ENCODE measurements around the gene COL5A1.

COL5A1 gene

DNA sequence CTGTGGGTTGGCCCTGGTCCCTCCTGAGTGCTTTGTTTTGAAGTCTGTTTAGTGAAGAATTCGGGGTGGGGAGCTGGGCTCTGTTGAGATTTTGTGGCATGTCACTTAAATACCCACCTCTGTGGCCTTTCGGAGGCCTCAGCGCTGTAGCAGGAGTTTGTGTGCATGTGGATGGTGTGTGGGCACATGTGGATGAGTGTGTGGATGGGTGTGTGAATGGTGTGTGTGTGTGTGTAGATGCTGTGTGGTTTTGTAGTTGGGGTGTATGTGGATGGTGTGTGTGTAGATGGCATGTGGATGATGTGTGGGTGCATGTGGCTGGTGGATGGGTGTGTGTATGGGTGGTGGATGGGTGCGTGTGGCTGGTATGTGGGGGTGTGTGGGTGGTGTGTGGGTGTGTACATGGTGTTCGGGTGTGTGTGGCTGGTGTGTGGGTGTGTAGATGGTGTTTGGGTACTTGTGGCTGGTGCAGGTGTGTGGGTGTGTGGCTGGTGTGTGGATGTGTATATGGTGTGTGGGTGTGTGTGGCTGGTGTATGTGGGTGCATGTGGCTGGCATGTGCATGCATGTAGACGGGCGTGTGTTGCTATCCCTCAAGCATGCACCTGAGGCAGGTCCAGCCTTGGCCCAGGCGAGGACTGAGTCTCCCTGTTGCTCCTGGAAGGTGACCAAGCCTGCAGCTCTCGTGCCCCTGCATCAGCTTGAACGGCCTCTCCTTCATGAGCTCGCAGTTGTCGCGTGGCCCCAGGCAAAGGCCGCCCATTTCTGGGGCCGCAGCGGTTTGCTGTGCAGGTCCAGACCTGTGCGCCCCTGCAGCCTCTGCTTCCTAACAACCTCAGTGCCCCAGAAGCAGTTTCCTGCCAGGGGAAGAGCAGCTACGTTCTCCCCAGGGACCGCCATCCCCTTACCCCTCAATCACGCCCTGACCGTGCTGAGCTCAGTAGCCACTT, 185.0 kb downstream of the COL5A1 start:
- no peak for FAIRE-seq

DNA sequence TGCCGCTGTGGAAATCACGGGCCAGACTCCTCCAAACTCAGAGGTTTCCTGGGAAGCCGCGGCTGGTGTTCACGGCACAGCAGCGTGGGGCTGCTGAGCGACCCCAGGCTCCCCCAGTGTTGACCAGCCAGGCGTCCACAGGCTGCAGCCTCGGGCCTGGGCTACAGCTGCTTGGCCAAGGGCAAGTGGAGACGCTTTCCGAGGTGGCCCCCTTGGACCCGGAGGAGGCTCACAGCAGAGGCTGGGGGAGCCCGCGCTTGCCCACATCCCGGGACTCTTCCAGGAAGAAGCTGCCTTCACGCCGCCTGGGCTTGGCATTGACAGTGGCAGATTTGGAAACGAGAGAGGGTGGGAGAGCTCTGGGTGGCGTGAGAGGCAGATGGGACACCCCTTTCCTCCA, 186.0 kb downstream of the COL5A1 start:
- no peak for FAIRE-seq

DNA sequence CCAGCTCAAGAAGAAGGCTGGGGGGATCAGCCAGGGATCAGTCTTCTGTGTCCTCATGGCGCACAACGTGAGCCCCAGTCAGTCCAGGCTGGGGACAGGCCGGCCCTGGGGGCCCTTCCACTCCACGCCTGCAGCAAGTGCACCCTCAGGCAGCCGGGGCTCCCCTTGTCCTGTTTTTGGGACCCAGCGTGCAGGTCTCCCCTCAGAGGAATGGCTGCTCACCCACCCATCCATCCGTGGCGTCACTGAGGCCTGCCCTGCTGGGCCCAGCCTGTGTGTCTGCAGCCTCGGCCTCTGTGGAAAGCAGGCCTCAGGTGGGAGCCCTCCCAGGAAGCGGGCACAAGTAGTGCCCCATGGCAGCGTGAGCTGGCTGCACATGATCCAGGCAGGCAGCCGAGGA, 186.4 kb downstream of the COL5A1 start:
- FAIRE-seq = no peak

DNA sequence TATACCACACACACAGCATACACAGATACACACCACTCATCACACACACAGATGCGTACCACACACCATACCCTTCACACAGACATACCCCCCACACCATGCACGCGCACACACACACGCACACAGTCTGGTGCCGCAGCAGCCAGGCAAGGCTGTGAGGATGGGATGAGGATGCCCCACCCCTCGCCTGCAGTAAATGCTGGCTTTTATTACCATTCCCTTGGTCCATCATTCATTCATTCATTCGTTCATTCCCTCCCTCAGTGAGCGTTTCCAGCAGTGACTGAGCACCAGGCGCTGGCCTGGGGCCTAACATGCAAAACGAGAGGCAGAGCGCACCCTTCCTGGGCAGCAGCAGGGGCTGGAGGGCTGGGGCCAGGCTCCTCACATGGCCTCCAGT, 187.3 kb downstream of the COL5A1 start:
- no peak for FAIRE-seq

DNA sequence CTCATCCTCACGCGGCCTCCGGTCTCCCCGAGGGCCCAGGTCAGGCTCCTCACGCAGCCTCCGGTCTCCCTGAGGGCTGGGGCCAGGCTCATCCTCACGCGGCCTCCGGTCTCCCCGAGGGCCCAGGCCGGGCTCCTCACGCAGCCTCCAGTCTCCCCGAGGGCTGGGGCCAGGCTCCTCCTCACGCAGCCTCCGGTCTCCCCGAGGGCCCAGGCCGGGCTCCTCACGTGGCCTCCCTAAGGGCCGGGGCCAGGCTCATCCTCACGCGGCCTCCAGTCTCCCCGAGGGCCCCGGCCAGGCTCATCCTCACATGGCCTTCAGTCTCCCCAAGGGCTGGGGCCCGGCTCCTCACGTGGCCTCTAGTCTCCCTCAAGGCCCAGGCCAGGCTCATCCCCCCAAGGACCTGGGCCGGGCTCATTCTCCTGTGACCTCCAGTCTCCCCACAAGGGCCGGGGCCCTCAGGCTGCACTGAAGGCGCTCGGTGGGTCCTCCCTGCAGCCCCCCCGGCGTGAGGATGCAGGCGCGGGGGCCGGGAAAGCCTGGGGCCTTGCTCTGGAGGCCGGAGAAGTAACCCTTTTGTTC, 187.8 kb downstream of the COL5A1 start:
- no peak for FAIRE-seq

DNA sequence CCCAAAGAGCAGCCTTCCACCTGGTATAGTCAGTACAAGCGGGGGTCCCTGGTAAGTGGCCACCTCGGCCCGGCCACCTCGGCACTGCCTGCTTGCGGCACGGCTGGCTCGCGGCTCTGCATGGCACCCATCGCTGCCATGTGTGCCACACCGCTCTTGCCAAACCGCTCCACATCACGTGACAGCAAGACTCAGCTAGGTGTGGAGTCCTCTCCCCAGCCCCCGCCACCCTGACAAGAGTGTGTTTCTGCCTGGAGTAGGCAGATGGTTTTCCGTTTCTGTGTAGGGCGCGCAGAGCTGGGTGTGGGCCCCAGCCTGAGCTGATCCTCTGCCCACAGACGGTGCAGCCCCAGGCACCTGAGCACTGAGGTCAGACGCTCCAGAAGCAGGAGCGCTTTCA, 188.5 kb downstream of the COL5A1 start:
- no peak for FAIRE-seq

DNA sequence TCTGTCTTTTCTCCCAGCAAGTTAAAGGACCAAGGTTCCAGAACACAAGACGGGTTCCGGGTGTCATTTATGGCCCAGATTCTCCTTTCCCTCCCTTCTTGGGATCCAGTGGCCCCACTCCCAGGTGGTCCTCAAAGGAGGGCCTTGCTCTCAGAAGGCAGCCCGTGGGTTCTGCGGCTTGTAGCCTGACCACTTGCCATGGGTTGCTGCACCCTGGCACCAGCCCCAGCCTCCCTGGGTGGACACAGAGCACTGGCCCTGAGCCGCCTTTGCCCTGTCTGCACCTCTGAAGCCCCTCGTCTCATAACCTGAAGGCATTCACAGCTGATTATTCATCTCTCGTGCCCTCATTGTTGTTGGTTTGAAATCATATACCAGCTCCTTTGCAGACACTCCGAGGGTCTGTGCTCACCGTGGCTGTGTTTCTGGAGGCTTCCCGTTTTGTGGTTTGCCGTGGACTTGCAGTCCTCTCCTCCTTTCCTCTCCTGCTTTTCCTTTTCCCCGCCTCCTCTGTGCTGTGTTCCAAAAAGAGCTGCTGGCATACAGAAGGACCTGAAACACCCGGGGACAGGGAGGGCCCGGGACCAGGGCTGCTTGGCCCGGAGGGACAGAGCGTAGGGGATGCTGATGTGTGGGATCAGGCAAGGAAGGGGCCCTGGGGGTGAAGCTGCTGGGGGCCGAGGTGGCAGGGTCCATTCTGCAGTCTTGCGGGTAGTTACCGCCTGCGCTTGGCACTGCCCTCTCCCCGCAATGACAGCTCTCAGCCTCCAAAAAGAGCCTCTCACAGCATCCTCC, 189.5 kb downstream of the COL5A1 start:
- no peak for FAIRE-seq

DNA sequence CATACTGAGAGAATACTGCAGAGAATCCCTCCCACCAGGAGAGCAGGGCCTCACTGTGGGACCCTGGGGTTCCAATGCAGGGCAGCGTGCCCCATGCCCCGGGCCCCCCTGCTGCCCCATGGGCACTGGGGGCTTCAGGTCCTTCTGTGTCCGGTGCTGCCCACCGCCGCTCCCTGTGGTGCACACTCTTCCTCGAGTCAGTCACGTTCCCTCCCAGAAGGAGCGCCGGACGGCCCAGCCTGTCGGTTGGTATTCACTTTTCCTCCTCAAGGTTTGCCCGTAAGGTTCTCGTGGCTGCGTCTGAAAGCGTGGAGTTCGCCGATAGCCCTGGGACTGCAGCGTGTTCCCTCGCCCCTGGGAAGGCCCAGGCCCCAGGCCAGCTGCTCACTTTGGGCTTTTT, 190.9 kb downstream of the COL5A1 start:
- FAIRE-seq = no peak

DNA sequence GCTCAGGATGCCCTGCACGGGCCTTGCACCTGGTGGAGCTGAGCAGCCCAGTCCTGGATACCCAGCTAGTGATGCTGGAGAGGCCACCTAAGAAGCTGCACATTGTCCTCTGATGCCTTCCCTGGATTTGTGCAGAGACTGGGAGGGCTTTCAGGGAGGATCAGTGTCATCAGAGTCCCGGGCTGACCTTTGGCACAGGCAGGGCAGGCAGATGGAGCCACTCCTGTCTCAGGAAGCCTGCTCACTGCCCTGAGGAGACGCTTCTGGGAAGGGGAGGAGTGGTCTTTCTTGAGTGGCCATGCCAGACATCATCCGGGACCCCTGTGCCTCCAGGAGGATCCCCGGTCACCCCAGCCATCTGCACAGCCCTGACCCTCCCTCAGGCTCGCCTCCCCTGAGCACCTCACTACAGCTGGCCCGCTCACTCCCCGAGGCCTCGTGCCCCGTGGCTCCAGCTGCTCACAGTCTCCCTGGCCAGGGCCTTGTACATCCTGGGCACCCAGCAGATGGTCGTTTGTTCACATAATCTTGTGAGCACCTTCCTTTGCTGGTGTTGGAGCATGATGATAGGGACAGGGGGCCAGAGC, 191.8 kb downstream of the COL5A1 start:
- no peak for FAIRE-seq

DNA sequence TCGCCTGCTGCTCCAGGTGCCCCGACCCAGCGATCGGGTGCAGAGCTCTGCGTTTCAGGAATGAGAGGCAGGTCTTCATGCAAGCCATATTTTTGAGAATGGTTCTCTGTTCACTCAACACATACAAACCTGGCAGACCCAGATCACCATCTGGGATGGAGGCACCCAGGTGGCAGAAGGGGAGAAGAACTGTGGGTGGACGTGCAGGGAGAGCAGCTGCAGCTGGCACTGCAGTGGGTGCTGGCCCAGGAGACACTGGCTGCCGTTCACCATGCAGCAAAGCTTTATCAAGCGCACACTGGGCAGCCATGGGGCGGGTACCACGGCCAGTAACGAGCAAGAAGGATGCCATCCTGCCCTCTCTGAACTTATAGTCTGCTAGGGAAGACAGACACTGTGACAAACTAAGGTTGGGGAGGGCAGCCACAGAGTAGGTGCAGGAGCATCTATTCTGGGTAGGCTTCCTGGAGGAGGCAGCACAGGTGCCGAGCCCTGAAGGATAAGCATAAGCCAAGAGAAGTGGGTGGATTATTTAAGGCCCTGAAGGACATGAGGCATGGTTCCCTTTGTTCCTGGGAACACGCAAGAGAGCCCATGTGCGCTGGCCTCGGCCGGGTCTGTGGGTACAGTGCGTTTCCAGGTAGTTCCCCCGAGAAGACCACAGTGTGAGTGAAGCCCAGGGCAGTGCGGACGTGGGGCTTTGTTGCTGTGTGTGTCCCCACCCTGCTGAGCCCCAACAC, 192.8 kb downstream of the COL5A1 start:
- no peak for FAIRE-seq

DNA sequence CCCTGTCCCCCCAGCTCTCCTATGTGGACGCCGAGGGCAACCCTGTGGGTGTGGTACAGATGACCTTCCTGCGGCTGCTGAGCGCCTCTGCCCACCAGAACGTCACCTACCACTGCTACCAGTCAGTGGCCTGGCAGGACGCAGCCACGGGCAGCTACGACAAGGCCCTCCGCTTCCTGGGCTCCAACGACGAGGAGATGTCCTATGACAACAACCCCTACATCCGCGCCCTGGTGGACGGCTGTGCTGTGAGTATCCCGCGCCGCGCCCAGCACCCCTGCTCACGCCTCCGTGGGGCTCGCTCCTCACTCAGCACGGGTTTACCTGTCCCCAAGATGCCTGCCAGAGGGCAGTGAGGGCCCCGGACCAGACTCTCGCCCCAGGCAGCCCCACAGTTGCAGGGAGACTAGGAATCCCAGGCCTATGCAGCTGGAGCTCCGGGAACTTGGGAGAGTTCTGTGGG, 193.4 kb downstream of the COL5A1 start:
- FAIRE-seq = no peak

DNA sequence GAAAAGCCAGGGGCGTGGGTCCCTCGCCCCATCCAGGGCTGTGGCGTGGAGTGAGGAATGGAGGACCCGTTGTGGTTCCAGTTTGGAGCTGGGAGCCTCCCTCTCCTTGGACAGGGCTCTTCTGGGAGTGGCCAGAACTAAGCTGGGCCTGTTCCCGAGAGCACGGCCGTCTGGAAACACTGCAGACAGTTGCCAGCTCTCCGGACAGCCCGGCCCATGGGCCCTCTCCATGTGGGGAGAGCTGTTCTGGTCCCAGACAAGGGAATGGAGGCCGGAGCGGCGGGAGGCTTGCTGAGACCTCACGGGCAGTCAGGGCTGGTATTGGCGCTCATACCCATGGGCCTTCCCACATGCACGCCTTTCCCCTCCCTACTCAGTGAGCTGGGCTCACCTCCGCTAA, 193.8 kb downstream of the COL5A1 start:
- no peak for FAIRE-seq

DNA sequence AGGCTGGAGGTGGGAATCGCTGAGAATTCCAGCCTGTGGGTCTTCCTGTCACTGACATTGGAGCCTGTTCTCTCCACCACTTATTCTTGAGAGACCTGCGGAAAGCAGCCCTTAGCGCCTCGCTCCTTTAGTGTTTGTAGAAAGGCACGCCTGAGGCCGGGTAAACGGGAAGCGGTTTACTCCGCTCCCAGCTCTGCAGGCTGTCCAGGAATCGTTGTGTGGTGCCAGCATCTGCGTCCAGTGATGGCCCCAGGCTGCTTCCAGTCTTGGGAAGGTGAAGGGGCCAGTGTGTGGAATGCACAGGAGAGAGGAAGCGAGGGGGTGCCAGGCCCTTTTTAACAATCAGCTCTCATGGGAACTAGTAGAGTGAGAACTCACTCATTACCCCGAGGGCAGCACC, 194.4 kb downstream of the COL5A1 start:
- no peak for FAIRE-seq

DNA sequence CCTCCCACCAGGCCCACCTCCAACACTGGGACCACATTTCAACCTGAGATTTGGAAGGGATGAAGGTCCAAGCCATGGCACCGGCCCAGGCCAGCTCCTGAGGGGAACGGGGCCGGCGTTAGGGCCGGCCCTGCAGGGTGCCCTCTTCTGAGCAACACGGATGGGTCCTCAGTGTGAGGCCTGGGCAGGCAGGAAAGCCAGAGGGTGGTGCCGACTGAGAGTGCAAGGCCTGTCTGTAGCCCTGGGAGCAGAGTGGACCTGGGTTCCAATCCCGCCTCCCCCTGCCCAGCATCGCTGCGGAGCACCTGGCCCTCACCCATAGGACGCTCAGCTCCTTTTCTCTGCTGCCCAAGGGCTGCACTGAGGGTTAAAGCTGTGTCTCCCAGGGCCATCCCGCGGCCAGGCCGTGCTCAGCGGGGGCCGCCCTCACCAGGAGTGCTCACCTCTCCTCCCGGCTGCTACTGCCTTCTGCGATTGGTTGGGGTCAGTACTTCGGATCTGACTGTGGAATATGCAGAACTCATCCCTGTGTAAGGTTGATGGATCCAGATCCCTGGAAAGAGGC, 194.9 kb downstream of the COL5A1 start:
- FAIRE-seq = no peak

DNA sequence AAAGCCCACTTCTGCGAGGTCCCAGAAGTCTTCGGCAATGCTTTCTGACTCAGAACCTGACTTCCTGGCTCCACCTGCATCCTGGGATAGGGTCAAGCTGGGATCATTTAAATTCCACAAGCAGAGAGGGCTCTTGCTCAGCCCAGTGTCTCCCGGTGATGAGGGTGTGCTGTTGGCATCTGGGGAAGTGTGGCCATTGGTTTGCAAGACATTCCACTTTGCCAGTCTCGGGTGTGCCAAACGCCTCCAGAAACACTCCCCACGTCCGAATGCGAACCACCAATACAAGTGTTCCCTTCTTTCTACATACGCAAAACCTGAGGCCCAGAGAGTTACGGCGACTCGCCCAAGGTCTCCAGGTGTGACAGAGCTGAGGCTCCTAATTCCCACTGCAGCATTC, 195.9 kb downstream of the COL5A1 start:
- no peak for FAIRE-seq

DNA sequence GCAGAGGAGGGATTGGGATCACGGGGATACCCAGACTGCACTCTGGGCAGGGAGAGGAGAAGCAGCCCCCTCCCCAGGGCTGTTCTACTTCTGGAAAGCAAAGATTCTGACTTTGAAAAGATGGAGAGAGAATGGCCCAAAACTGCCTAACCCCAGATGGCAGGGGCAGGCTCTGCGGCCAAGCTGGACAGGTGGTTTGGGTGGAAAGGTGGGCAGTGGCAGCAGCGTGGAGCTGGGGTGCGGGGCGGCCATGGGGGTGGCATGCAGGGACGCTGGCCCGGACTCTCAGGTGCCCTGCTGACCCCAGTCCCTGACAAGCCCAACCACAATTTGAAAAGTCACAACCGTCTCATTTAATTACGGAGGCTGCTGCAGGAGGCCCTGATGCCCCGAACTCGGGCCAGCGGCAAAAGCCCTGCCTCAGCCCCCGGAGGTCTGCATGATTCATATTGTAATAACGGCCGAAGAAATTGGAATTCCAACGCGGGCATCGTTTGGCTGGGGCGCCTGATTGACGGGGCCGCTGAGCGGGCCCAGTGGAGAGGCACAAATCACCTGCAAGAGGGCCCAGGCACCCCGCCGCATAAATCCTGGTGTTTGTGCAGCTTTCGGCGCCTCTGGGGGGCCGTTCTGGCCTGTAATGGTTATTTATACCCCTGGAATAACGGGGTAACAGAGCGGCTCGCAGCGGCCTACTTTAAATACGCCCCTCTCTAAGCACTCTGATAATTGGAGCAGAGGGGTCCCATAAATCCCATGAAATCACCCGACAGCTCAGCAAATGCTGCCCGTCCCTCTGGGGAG, 197.2 kb downstream of the COL5A1 start:
- FAIRE-seq = no peak

DNA sequence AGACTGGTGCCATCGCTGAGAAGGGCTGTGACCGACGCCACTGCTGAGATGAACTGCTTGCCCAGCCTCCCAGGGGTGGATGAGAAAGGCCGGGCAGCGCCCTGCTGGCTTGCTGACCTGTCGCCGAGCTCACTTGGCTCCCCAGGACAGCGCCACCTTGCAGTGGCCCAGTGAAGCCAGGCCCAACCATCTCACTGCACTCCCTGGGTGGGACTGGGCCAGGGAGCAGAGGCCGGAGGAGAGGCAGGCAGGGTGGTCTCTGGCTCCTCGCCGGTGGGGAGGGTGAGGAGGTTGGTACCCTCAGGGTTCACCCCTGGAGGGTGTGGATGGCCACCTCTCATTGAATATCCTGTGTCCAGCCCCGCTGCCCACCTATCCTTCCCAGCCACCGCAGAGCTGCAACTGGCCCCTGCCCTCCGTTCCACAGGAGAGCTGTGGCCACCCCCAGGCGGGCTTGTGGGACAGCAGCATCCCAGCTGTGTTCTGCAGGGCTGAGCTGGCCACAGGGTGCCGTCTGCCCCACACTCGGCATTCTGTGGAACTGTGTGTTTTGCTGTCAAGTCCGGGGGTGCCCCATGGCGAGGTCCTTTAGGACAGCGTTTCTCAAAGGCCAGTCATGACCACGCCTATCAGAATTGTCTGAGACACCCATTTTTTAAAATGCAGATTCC, 198.0 kb downstream of the COL5A1 start:
- FAIRE-seq = no peak

DNA sequence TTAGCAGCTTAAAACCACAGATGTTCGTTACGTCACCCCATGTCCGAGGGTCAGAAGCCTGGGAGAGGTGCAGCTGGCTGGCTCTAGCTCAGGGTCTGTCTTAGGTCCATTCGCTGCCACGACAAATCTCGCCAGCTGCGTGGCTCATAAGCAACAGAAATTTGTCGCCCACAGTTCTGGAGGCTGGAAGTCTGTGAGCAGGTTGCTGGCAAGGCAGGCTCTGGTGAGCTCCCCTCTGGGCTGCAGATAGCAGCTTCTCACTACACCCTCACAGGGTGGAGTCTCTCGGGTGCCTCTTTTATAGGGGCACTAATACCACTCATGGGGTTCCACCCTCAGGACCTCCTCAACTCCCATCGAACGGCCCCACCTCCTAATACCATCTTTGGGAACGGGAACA, 198.9 kb downstream of the COL5A1 start:
- FAIRE-seq = no peak

DNA sequence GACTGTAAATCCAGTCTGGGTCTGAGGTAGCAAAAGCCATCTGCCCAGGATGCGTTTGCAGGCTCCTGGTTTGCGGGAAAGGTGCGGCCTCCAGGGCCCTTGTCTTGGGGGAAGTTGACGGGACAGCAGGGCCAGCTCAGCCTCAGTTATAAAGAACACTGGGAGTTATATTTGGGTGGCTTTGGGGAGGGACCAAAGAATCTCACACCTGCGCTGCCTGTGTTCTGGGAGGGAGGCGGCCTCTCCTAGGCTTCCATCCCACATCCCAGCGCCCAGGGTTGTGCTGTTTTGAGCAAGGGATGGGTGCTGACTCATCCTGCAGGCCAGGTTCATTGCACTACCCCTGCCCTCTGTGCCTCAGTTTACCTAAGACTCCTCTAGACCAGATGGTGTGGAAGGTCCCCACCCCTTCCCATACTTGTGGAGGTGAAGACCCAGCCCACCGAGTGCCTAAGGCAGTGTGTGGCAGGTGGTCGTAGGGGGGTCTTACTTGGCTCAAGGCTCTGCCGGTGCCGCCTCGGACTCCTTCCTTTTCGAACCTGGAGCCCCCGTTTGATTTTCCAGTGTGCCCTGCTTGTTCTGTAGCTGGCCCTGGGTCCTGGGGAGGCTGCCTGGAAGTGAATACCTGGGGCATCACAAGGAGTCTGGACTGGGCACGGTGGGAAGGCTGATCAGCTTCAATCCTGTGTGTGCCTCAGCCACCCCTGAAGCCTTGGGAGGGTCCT, 199.7 kb downstream of the COL5A1 start:
- FAIRE-seq = no peak

DNA sequence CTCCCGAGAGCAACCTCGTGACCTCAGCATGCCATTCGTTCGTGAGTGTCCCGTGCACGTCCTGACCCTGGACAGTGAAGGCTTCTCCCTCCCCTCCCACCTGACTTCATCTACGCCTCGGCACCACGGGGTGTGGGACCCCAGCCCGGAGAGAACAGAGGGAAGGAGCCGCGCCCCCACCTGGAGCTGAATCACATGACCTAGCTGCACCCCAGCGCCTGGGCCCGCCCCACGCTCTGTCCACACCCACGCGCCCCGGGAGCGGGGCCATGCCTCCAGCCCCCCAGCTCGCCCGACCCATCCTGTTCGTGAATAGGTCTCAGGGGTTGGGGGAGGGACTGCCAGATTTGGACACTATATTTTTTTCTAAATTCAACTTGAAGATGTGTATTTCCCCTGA, 200.7 kb downstream of the COL5A1 start:
- no peak for FAIRE-seq
